ENCODE measurements around the gene CYB561. TPM values are rescaled to one million over a fixed set of nuclear protein-coding genes. Genes with fewer than 3 reads are reported as not detected.

The CYB561 gene
- total and polyA plus RNA-seq, 9 of the 15 experiments (the other 6 are each of a cell fraction or from before 2014, with no cell fraction given), result 4.0 to 30.8 (median 17.4) TPM

GRCh38 chr17:63445954-63446752 is at the start of gene CYB561 (continued):
- TF ChIP-seq CTCFL (IDR thresholded peaks at IDR 0.05; ENCODE audit: borderline replicate concordance, insufficient read depth, low read depth, low read length, poor library complexity, severe bottlenecking), result no peak
- peak; percentile 74; the same call in 1 of the 2 replicates for TF ChIP-seq E2F5 (CRISPR knock-in tag; IDR thresholded peaks at IDR 0.05)
- no peak for TF ChIP-seq ZBTB5 (IDR thresholded peaks at IDR 0.05)
- peak; percentile 13; the same call in 1 of the 2 replicates for TF ChIP-seq ESRRA (IDR thresholded peaks at IDR 0.05; ENCODE audit: borderline replicate concordance, low read depth)
- 0 out of 2 replicates have a peak, but pooled peaks have one; percentile 3 for TF ChIP-seq ZNF175 (CRISPR knock-in tag; IDR thresholded peaks at IDR 0.05; ENCODE audit: low read depth)
- TF ChIP-seq GMEB1 (CRISPR knock-in tag; IDR thresholded peaks at IDR 0.05), result peak; percentile 43
- no peak; the same call in 1 of the 2 replicates for TF ChIP-seq ZNF584 (CRISPR knock-in tag; IDR thresholded peaks at IDR 0.05; ENCODE audit: low read depth)
- peak; percentile 53 for TF ChIP-seq ZBTB7A (IDR thresholded peaks at IDR 0.05; ENCODE audit: borderline replicate concordance, control insufficient read depth, low read depth, low read length)
- TF ChIP-seq SIN3B (IDR thresholded peaks at IDR 0.05; ENCODE audit: low read depth), result peak; percentile 67; the same call in 1 of the 2 replicates
- TF ChIP-seq DMBX1 (CRISPR knock-in tag; IDR thresholded peaks at IDR 0.05; ENCODE audit: borderline replicate concordance), result peak; percentile 74
- peak; percentile 37; the same call in 1 of the 2 replicates for TF ChIP-seq JUN (IDR thresholded peaks at IDR 0.05; ENCODE audit: borderline replicate concordance, low read depth, low read length)
- TF ChIP-seq JUN (CRISPR knock-in tag; IDR thresholded peaks at IDR 0.05; ENCODE audit: borderline replicate concordance), result peak; percentile 89
- peak; percentile 54; the same call in 1 of the 2 replicates for TF ChIP-seq MTA3 (IDR thresholded peaks at IDR 0.05; ENCODE audit: borderline replicate concordance)
- peak; percentile 92 for TF ChIP-seq ARID4B (CRISPR knock-in tag; IDR thresholded peaks at IDR 0.05)
